Calu3 (cell line): ENCODE measurements around the gene SUGP1. TPM values are rescaled to one million over a fixed set of nuclear protein-coding genes. Genes with fewer than 3 reads are reported as not detected.

Experiments used
- BruUV-seq: library from RNA; stranded (reverse); fragments of 400-500 nt; replicated peaks from 2 replicates; lab custom pipeline; 2021; lab: Mats Ljungman, UMichigan
- CTCF ChIA-PET: fragments of 300-600 bp; sonication (Branson Sonifier 250); formaldehyde crosslinking; loops from one replicate; lab custom pipeline; 2022; ENCODE audit warnings: antibody characterized with exemption; lab: Charles Lee
- DNase-seq: peaks from one replicate; pipeline ENCODE4 v3.0.0; 2022
- H3K27ac Mint-ChIP-seq: one replicate; pipeline ENCODE4 v1.8.0; 2022; ENCODE audit warnings: mixed read lengths; ENCODE audit not compliant: unreplicated experiment
- H3K27me3 Mint-ChIP-seq: one replicate; pipeline ENCODE4 v1.8.0; 2022; ENCODE audit warnings: mixed read lengths; ENCODE audit not compliant: unreplicated experiment
- H3K36me3 Mint-ChIP-seq: one replicate; pipeline ENCODE4 v1.8.0; 2022; ENCODE audit warnings: mild to moderate bottlenecking, moderate library complexity, mixed read lengths; ENCODE audit not compliant: insufficient read depth, unreplicated experiment
- H3K4me1 Mint-ChIP-seq: one replicate; pipeline ENCODE4 v1.8.0; 2022; ENCODE audit warnings: mild to moderate bottlenecking, low read depth, mixed read lengths; ENCODE audit not compliant: unreplicated experiment
- H3K4me3 Mint-ChIP-seq: one replicate; pipeline ENCODE4 v1.8.0; 2022; ENCODE audit warnings: mild to moderate bottlenecking, low read depth, moderate library complexity, mixed read lengths; ENCODE audit not compliant: unreplicated experiment
- H3K9me3 Mint-ChIP-seq: one replicate; pipeline ENCODE4 v1.8.0; 2022; ENCODE audit warnings: low read depth, mixed read lengths; ENCODE audit not compliant: unreplicated experiment
- intact Hi-C: fragments of 100-400 bp; cut with micrococcal nuclease; formaldehyde crosslinking; loops from one replicate; pipeline ENCODE4 v1.10.0; 2022; ENCODE audit not compliant: unreplicated experiment
- total RNA-seq: library from RNA; stranded (reverse); gene quantifications from 2 replicates; pipeline ENCODE4 v1.2.3, GENCODE V29; 2022
- TF ChIP-seq, protein P1 (sequence below): fragments of 200-600 bp; IDR thresholded peaks from one replicate; pipeline ENCODE4 v1.8.0; 2022; ENCODE audit warnings: antibody characterized with exemption; ENCODE audit not compliant: unreplicated experiment

Gene SUGP1
- total RNA-seq, 1 experiment from 2014 or later: 41.3 TPM

DNA sequence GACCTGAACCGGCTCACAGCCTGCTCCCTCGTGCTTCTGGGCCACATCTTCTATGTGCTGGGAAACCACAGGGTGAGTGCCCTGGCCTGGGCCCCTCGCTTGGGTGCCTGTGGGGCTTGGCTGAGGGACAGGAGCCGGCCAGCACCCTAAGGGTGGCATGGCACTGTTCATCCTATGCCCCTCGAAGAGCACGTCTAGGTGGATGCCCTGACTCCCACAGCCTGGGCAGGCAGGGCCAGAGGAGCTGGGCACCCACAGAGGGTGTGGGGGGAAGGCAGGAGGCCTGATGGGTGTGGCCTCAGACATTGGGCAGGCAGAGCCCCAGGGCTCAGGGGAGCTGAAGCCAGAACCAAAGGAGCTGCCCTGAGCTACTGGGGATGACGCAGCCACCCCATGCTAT is 29.1 kb upstream of the SUGP1 start:
- TF ChIP-seq, protein P1, sequence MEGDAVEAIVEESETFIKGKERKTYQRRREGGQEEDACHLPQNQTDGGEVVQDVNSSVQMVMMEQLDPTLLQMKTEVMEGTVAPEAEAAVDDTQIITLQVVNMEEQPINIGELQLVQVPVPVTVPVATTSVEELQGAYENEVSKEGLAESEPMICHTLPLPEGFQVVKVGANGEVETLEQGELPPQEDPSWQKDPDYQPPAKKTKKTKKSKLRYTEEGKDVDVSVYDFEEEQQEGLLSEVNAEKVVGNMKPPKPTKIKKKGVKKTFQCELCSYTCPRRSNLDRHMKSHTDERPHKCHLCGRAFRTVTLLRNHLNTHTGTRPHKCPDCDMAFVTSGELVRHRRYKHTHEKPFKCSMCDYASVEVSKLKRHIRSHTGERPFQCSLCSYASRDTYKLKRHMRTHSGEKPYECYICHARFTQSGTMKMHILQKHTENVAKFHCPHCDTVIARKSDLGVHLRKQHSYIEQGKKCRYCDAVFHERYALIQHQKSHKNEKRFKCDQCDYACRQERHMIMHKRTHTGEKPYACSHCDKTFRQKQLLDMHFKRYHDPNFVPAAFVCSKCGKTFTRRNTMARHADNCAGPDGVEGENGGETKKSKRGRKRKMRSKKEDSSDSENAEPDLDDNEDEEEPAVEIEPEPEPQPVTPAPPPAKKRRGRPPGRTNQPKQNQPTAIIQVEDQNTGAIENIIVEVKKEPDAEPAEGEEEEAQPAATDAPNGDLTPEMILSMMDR: no peak
- Mint-ChIP-seq H3K4me1 (no peaks in the 10 kb centered on the region), H3K4me3 (no peak overlapping the region), H3K27me3 (no peaks in the 10 kb centered on the region), H3K9me3 (no peaks in the 10 kb centered on the region), H3K36me3 (peaks cover 21% of the 10 kb centered on the region), H3K27ac (no peak overlapping the region)
- CTCF ChIA-PET: no interaction called here
- DNase-seq: no peak
- intact Hi-C loops: no loop called here
- no TSS peak for BruUV-seq

DNA sequence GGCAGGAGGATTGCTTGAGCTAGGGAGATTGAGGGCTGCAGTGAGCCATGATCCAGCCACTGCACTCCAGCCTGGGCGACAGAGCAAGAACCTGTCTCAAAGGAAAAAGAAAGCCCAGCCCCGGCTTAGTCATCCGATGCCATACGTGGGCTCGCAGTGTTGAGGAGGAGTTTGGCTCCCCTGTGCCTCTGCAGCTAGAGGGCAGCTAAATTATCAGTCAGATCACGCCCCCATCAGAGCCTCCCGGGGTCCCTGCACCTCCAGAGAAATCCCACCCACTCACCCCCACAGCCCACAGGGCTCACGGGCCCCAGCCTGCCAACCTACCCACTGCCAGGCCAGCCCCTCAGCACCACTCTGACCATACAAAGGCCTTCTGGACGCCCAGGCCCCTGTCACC is 28.0 kb upstream of the SUGP1 start:
- intact Hi-C loops: no loop called here
- TF ChIP-seq, protein P1: no peak
- H3K27me3 Mint-ChIP-seq: no peaks in the 10 kb centered on the region
- no peak for DNase-seq
- no peak overlapping the region for H3K4me3 Mint-ChIP-seq
- CTCF ChIA-PET: no interaction called here
- no TSS peak for BruUV-seq
- H3K36me3 Mint-ChIP-seq: peaks cover 24% of the 10 kb centered on the region
- H3K9me3 Mint-ChIP-seq: no peaks in the 10 kb centered on the region
- no peak overlapping the region for H3K27ac Mint-ChIP-seq
- no peaks in the 10 kb centered on the region for H3K4me1 Mint-ChIP-seq

DNA sequence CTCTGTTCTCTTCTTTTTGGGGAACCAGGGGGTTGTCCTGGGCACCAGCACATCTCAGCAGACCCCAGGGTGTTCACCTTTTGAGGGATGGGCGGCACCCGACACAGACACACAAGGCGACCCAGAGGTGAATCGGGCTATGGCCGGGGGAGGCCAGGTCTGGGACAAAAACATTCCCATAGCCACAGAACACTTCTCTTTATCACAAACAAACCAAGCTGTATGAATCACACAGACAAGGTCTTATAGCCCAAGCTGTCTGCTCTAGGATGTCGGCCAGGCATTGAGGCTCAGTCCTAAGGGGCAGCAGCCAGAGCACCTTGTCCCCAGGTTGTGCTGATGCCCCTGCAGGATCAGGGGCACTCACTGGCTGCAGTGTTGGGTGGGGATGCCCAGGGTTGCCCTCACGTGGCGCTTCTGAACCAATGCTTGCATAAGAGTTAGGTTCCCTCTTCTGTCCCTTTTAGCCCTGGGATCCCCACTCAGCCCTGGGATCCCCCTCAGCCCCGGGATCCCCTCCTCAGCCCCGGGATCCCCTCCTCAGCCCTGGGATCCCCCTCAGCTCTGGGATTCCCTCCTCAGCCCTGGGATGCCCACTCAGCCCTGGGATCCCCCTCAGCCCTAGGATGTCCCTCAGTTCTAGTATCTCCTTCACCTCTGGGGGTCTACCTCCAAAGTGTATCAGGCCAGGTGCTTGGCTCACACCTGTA is 27.2 kb upstream of the SUGP1 start:
- Mint-ChIP-seq H3K36me3 (peaks cover 27% of the 10 kb centered on the region), H3K27ac (no peak overlapping the region), H3K4me3 (no peak overlapping the region), H3K9me3 (no peaks in the 10 kb centered on the region), H3K27me3 (no peaks in the 10 kb centered on the region), H3K4me1 (no peaks in the 10 kb centered on the region)
- intact Hi-C loops: no loop called here
- no peak for DNase-seq
- BruUV-seq: no TSS peak
- TF ChIP-seq, protein P1: no peak
- CTCF ChIA-PET: no interaction called here

DNA sequence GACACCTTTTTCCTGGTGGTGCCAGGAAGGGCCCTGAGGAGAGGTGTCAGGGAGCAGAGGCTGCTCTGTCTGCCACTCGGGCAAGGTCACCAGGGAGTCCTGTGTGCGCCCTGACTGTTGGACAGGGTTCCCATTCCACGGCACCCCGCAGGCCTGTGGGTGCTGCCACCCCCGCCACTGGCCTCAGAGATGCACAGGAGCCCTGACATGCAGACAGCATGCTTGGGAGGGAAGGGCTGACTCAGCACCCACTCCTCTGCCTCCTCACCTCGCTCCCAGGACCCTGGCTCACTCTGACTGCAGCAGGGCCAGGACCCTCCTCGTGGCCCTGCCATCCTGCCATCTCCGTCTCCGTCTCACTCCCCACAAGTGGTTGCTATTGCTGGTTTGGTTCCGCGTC is 25.7 kb upstream of the SUGP1 start:
- Mint-ChIP-seq H3K9me3 (no peaks in the 10 kb centered on the region), H3K36me3 (peaks cover 33% of the 10 kb centered on the region), H3K27me3 (no peaks in the 10 kb centered on the region), H3K4me3 (no peak overlapping the region), H3K4me1 (no peaks in the 10 kb centered on the region), H3K27ac (no peak overlapping the region)
- no peak for DNase-seq
- no TSS peak for BruUV-seq
- CTCF ChIA-PET: no interaction called here
- intact Hi-C loops: no loop called here
- TF ChIP-seq, protein P1: no peak
